ENCODE results near the gene EIF2A. TPM values are rescaled to one million over a fixed set of nuclear protein-coding genes. Genes with fewer than 3 reads are reported as not detected.

Gene EIF2A
- total RNA-seq, 1 experiment from 2014 or later = 74.1 TPM

DNA sequence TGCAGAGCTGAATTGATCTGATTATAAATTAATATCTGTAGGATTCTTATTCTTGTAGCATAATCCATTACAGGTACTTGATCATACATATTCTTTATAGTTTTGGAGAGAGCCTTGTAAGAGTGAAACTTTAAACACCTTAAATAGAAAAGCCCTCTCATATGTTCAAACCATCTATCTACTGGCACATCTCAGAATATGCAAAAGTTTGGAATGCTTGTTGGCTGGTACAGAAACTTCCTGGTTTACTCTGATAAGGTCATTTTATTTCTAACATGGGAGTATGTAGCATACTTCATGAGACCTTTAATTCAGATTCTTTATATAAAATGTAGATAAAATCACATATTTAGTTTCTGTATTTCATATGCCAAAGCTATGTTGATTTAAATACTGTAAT lies 34.6 kb downstream of the EIF2A start:
- Histone ChIP-seq H3K18ac (ENCODE audit: insufficient read length, low read depth, low read length) (no peak overlapping the region), H3K9me3 (ENCODE audit: control insufficient read depth, low read depth, low read length) (no peaks in the 10 kb centered on the region), H2BK120ac (ENCODE audit: low read depth, low read length, poor library complexity, severe bottlenecking) (no peak overlapping the region), H2AFZ (ENCODE audit: low read length) (no peak overlapping the region), H3K79me2 (ENCODE audit: insufficient read depth, low read length) (no peaks in the 10 kb centered on the region; the same call in 1 of the 2 replicates), H3K23ac (ENCODE audit: insufficient read length, low read depth, low read length) (no peak overlapping the region), H2AK5ac (ENCODE audit: insufficient read length, low read length) (no peak overlapping the region), H3T11ph (ENCODE audit: low read length) (no peak overlapping the region), H3K4me2 (ENCODE audit: insufficient read depth, insufficient read length, low read length) (no peak overlapping the region), H3K56ac (ENCODE audit: insufficient read length, low read depth, low read length) (no peak overlapping the region), H3K79me1 (ENCODE audit: insufficient read depth, low read depth, low read length, poor library complexity, severe bottlenecking) (no peaks in the 10 kb centered on the region), H3K14ac (ENCODE audit: insufficient read depth, low read length) (no peak overlapping the region), H3K27ac (ENCODE audit: insufficient read length, low read depth, low read length) (no peak overlapping the region), H4K91ac (ENCODE audit: insufficient read length, low read depth, low read length) (no peak overlapping the region), H4K5ac (ENCODE audit: insufficient read length, low read depth, low read length) (no peak overlapping the region), H2BK5ac (ENCODE audit: insufficient read length, low read length) (no peak overlapping the region), H4K20me1 (ENCODE audit: control insufficient read depth, insufficient read depth, insufficient read length) (no peaks in the 10 kb centered on the region), H3K9ac (ENCODE audit: extremely low read depth, insufficient read length, low read length) (no peak overlapping the region), H4K8ac (replicated peaks; ENCODE audit: insufficient read length, low read depth, low read length) (no peak overlapping the region), H3K4me1 (ENCODE audit: insufficient read depth, low read length) (no peaks in the 10 kb centered on the region), H2BK15ac (ENCODE audit: low read depth, low read length) (no peak overlapping the region), H2BK12ac (ENCODE audit: insufficient read length, low read depth, low read length) (no peak overlapping the region), H2BK20ac (ENCODE audit: low read depth, low read length, poor library complexity, severe bottlenecking) (no peak overlapping the region), H3K4ac (ENCODE audit: low read depth, low read length) (no peak overlapping the region), H3K27me3 (ENCODE audit: insufficient read depth, low read length) (no peaks in the 10 kb centered on the region), H3K23me2 (ENCODE audit: insufficient read length, low read depth, low read length, poor library complexity, severe bottlenecking) (no peaks in the 10 kb centered on the region)
- Mint-ChIP-seq H3K4me1 (no peaks in the 10 kb centered on the region), H3K9me3 (no peaks in the 10 kb centered on the region), H3K27ac (no peak overlapping the region), H3K36me3 (ENCODE audit: insufficient read depth in 1 of 3, low read depth in 3 of 3) (peaks cover 21 to 71% (median 53%) of the 10 kb centered on the region in 3 experiments; a peak in 6 of 7 replicates), H3K4me3 (no peak overlapping the region), H3K27me3 (ENCODE audit: low read depth) (no peaks in the 10 kb centered on the region)
- DNase-seq = no peak
- no peak for TF ChIP-seq CTCF (conservative IDR thresholded peaks at IDR 0.05)

Data from H9 (cell line).